DOHH2 (cell line): Measurements from ENCODE around the gene ARL6IP1.

Experiments used
- EZH2phosphoT487 ChIP-seq: fragments of 200-600 bp; sonication (generic); IDR thresholded peaks from 2 replicates; pipeline ENCODE4 v1.6.1; 2017; ENCODE audit warnings: borderline replicate concordance, mild to moderate bottlenecking, antibody characterized with exemption, low read length, moderate library complexity, mixed read lengths
- TF ChIP-seq, protein P1 (sequence below): fragments of 200-600 bp; sonication (generic); IDR thresholded peaks from one replicate; pipeline ENCODE4 v1.5.1; 2014; ENCODE audit warnings: antibody characterized with exemption, mild to moderate bottlenecking, low read depth, low read length; ENCODE audit not compliant: poor library complexity, severe bottlenecking

DNA sequence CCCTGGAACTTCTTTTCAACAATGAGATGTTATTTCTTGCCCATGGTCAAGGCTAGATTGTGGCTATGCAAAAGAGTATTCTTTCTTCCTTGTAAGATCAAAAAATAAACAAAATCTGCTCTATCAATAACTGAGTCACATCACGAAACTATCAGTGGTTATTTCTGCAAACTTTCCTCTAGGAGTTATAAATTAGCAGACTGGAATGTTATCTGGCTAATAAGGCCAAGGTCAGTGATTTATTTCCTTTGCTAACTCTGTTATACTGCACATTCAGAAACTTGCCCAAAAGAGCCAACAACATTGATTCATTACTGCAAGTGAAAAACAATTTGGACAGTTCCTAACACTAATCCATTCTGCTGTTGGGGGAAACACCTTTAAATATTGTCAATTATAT lies 5.0 kb downstream of the ARL6IP1 start:
- no peak for TF ChIP-seq EZH2phosphoT487
- TF ChIP-seq, protein P1, sequence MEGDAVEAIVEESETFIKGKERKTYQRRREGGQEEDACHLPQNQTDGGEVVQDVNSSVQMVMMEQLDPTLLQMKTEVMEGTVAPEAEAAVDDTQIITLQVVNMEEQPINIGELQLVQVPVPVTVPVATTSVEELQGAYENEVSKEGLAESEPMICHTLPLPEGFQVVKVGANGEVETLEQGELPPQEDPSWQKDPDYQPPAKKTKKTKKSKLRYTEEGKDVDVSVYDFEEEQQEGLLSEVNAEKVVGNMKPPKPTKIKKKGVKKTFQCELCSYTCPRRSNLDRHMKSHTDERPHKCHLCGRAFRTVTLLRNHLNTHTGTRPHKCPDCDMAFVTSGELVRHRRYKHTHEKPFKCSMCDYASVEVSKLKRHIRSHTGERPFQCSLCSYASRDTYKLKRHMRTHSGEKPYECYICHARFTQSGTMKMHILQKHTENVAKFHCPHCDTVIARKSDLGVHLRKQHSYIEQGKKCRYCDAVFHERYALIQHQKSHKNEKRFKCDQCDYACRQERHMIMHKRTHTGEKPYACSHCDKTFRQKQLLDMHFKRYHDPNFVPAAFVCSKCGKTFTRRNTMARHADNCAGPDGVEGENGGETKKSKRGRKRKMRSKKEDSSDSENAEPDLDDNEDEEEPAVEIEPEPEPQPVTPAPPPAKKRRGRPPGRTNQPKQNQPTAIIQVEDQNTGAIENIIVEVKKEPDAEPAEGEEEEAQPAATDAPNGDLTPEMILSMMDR = no peak
